Smooth muscle cell of the pulmonary artery (primary cell): ENCODE results near the gene PCDHA8. TPM values are rescaled to one million over a fixed set of nuclear protein-coding genes. Genes with fewer than 3 reads are reported as not detected.

Experiments used
- total RNA-seq: library from RNA; depleted of rRNA; stranded (reverse); fragments of >200 nt; gene quantifications from 2 replicates; pipeline ENCODE4 v1.2.3, GENCODE V29; 2014

Gene PCDHA8
- total RNA-seq, 1 donor from 2014 or later: 0.07 TPM

Other genes with a start within 250 kb of the PCDHA8 start
- 4.8 and 5.2 TPM in 2 replicates for gene CD14, start 208.0 kb upstream of the PCDHA8 start, total RNA-seq
- 7.0 and 8.0 TPM in 2 replicates for gene TMCO6, start 201.7 kb upstream of the PCDHA8 start, total RNA-seq
- 26.3 and 36.9 TPM in 2 replicates for gene NDUFA2, start 193.6 kb upstream of the PCDHA8 start, total RNA-seq
- 47.7 and 52.2 TPM in 2 replicates for gene IK, start 193.4 kb upstream of the PCDHA8 start, total RNA-seq
- 23.5 and 23.7 TPM in 2 replicates for gene WDR55, start 176.3 kb upstream of the PCDHA8 start, total RNA-seq
- 0.07 and 0.13 TPM in 2 replicates for gene DND1, start 167.6 kb upstream of the PCDHA8 start, total RNA-seq
- gene HARS1, start 149.8 kb upstream of the PCDHA8 start, total RNA-seq: 50.6 and 62.6 TPM in 2 replicates
- 23.7 and 28.0 TPM in 2 replicates for gene HARS2, start 149.7 kb upstream of the PCDHA8 start, total RNA-seq
- gene ZMAT2, start 140.7 kb upstream of the PCDHA8 start, total RNA-seq: 40.7 and 40.8 TPM in 2 replicates
- 0.20 TPM in 1 of 2 replicates, not detected in the other for gene PCDHA1, start 55.0 kb upstream of the PCDHA8 start, total RNA-seq
- 0.03 and 0.07 TPM in 2 replicates for gene PCDHA2, start 46.3 kb upstream of the PCDHA8 start, total RNA-seq
- 0.20 and 0.39 TPM in 2 replicates for gene PCDHA3, start 40.1 kb upstream of the PCDHA8 start, total RNA-seq
- gene PCDHA4, start 34.1 kb upstream of the PCDHA8 start, total RNA-seq: 0.59 and 0.69 TPM in 2 replicates
- 0.07 TPM in 2 replicates for gene PCDHA5, start 19.6 kb upstream of the PCDHA8 start, total RNA-seq
- 0.76 and 0.91 TPM in 2 replicates for gene PCDHA6, start 13.2 kb upstream of the PCDHA8 start, total RNA-seq
- 1.4 and 1.7 TPM in 2 replicates for gene PCDHA7, start 6.9 kb upstream of the PCDHA8 start, total RNA-seq
- gene PCDHA9, start 7.2 kb downstream of the PCDHA8 start, total RNA-seq: 0.07 and 0.10 TPM in 2 replicates
- gene PCDHA10, start 14.7 kb downstream of the PCDHA8 start, total RNA-seq: 0.26 and 0.50 TPM in 2 replicates
- 0.23 and 0.33 TPM in 2 replicates for gene PCDHA11, start 27.8 kb downstream of the PCDHA8 start, total RNA-seq
- 0.07 and 0.33 TPM in 2 replicates for gene PCDHA12, start 34.1 kb downstream of the PCDHA8 start, total RNA-seq
- 0.10 and 0.20 TPM in 2 replicates for gene PCDHA13, start 40.9 kb downstream of the PCDHA8 start, total RNA-seq
- gene PCDHAC1, start 85.1 kb downstream of the PCDHA8 start, total RNA-seq: 0.07 and 0.26 TPM in 2 replicates
- gene PCDHAC2, start 125.3 kb downstream of the PCDHA8 start, total RNA-seq: 0.43 and 1.3 TPM in 2 replicates
- gene PCDHB1, start 210.2 kb downstream of the PCDHA8 start, total RNA-seq: not detected in 2 replicates